H1 (cell line): ENCODE data around the gene SLC25A22. TPM values are rescaled to one million over a fixed set of nuclear protein-coding genes. Genes with fewer than 3 reads are reported as not detected.

Experiments
- BCL11A ChIP-seq, 2 experiments: IDR thresholded peaks; one replicate each; pipeline ENCODE4 v1.6.1; 2011; ENCODE audit warnings: low read depth in 2 of 2, low read length in 2 of 2, mild to moderate bottlenecking in 2 of 2
- BRCA1 ChIP-seq: IDR thresholded peaks from 2 replicates; pipeline ENCODE4 v1.6.1; 2012; ENCODE audit warnings: low read depth, low read length, improper control_type of control experiment
- CBX8 ChIP-seq: fragments of 300-800, 300-1000 bp; sonication (generic); IDR thresholded peaks from 2 replicates; pipeline ENCODE4 v1.7.1; 2016; ENCODE audit warnings: low read depth, low read length, borderline replicate concordance
- CEBPB ChIP-seq: IDR thresholded peaks from 2 replicates; pipeline ENCODE4 v1.6.1; 2012; ENCODE audit warnings: low read depth, low read length
- CHD2 ChIP-seq: IDR thresholded peaks from 2 replicates; pipeline ENCODE4 v1.6.1; 2012; ENCODE audit warnings: low read length, improper control_type of control experiment
- CREB1 ChIP-seq: IDR thresholded peaks from 2 replicates; pipeline ENCODE4 v1.6.1; 2012; ENCODE audit warnings: inconsistent platforms
- CTBP2 ChIP-seq: IDR thresholded peaks from 2 replicates; pipeline ENCODE4 v1.7.0; 2011; ENCODE audit warnings: borderline replicate concordance, mild to moderate bottlenecking, moderate library complexity, mixed read lengths, low read length; ENCODE audit not compliant: insufficient read depth, insufficient read length
- EP300 ChIP-seq, 2 experiments: IDR thresholded peaks; 1 replicate in 1 of 2; 2 replicates in 1 of 2; pipeline ENCODE4 v1.6.1; 2011 to 2012; ENCODE audit warnings: low read depth in 2 of 2, low read length in 2 of 2, mild to moderate bottlenecking in 2 of 2, borderline replicate concordance in 1 of 2, inconsistent platforms in 1 of 2, moderate library complexity in 1 of 2
- EZH2 ChIP-seq: fragments of 200-600 bp; sonication (generic); IDR thresholded peaks from 2 replicates; pipeline ENCODE4 v1.7.1; 2012; ENCODE audit warnings: low read depth, mild to moderate bottlenecking, moderate library complexity, low read length, inconsistent platforms; ENCODE audit not compliant: severe bottlenecking
- HDAC6 ChIP-seq: IDR thresholded peaks from one replicate; pipeline ENCODE4 v1.7.1; 2012; ENCODE audit warnings: low read depth, mild to moderate bottlenecking, inconsistent platforms, low read length, moderate library complexity
- KDM5A ChIP-seq: fragments of 200-600 bp; IDR thresholded peaks from 2 replicates; pipeline ENCODE4 v1.7.1; 2012; ENCODE audit warnings: mild to moderate bottlenecking, low read length, inconsistent platforms, mixed read lengths
- NRF1 ChIP-seq: IDR thresholded peaks from 2 replicates; pipeline ENCODE4 v1.6.1; 2011; ENCODE audit warnings: mild to moderate bottlenecking, low read depth, low read length, improper control_type of control experiment
- PHF8 ChIP-seq: fragments of 200-600 bp; sonication (generic); conservative IDR thresholded peaks from 2 replicates; pipeline ENCODE4 v1.7.1; 2012; ENCODE audit warnings: low read depth, mild to moderate bottlenecking, inconsistent platforms, low read length, moderate library complexity
- POLR2A ChIP-seq, 2 experiments: IDR thresholded peaks; 1 replicate in 1 of 2; 2 replicates in 1 of 2; pipeline ENCODE4 v1.6.1; 2011; ENCODE audit warnings: low read depth in 2 of 2, low read length in 2 of 2, mild to moderate bottlenecking in 2 of 2; ENCODE audit errors: control extremely low read depth in 1 of 2
- SIN3A ChIP-seq, 2 experiments: IDR thresholded peaks in 1 of 2; conservative IDR thresholded peaks in 1 of 2; 2 replicates each; pipeline ENCODE4 v1.6.1; 2011 to 2012; ENCODE audit warnings: low read length in 2 of 2, improper control_type of control experiment in 1 of 2, low read depth in 1 of 2, mild to moderate bottlenecking in 1 of 2
- SIRT6 ChIP-seq: IDR thresholded peaks from one replicate; pipeline ENCODE4 v1.7.1; 2012; ENCODE audit warnings: low read length, inconsistent platforms
- SRF ChIP-seq: IDR thresholded peaks from 2 replicates; pipeline ENCODE4 v1.6.1; 2011; ENCODE audit warnings: mild to moderate bottlenecking, low read depth, low read length, moderate library complexity
- TCF12 ChIP-seq: IDR thresholded peaks from 2 replicates; pipeline ENCODE4 v1.6.1; 2011; ENCODE audit warnings: low read depth, mild to moderate bottlenecking, low read length
- ZNF274 ChIP-seq: IDR thresholded peaks from 2 replicates; pipeline ENCODE4 v1.7.0; 2012; ENCODE audit warnings: low read length, borderline replicate concordance; ENCODE audit errors: extremely low read depth
- polyA plus RNA-seq, 7 experiments: library from polyadenylated mRNA; depleted of rRNA in 3 of 7; stranded (reverse) in 5 of 7; unstranded in 2 of 7; fragments of >200 nt in 5 of 7; fragments of 200-250 nt in 2 of 7; gene quantifications; 1 replicate in 5 of 7; 2 replicates in 1 of 7; 4 replicates in 1 of 7; pipeline versions ENCODE4 v1.2.1 to v1.2.3, GENCODE V29; 2011 to 2013; ENCODE audit warnings: missing spikeins in 2 of 7, mixed read lengths in 2 of 7
- total RNA-seq: library from RNA; stranded (reverse); fragmentation: NEBNext Ultra II Directional; extraction: Animal tissue kit (Norgen Biotek cat#: 25700); gene quantifications from 2 replicates; pipeline ENCODE4 v1.2.1, GENCODE V29; 2021
- TF ChIP-seq, protein P1 (sequence below): IDR thresholded peaks from 2 replicates; pipeline ENCODE4 v1.6.1; 2011; ENCODE audit warnings: low read length, improper control_type of control experiment
- TF ChIP-seq, protein P2 (sequence below): IDR thresholded peaks from 2 replicates; pipeline ENCODE4 v1.6.1; 2012; ENCODE audit warnings: low read length, inconsistent platforms
- TF ChIP-seq, protein P3 (sequence below): IDR thresholded peaks from 2 replicates; pipeline ENCODE4 v1.6.1; 2012; ENCODE audit warnings: inconsistent platforms

SLC25A22 gene
- total and polyA plus RNA-seq, 2 of the 8 experiments (the other 6 are each of a cell fraction or from before 2014, with no cell fraction given), result 31.5 to 48.0 TPM

DNA sequence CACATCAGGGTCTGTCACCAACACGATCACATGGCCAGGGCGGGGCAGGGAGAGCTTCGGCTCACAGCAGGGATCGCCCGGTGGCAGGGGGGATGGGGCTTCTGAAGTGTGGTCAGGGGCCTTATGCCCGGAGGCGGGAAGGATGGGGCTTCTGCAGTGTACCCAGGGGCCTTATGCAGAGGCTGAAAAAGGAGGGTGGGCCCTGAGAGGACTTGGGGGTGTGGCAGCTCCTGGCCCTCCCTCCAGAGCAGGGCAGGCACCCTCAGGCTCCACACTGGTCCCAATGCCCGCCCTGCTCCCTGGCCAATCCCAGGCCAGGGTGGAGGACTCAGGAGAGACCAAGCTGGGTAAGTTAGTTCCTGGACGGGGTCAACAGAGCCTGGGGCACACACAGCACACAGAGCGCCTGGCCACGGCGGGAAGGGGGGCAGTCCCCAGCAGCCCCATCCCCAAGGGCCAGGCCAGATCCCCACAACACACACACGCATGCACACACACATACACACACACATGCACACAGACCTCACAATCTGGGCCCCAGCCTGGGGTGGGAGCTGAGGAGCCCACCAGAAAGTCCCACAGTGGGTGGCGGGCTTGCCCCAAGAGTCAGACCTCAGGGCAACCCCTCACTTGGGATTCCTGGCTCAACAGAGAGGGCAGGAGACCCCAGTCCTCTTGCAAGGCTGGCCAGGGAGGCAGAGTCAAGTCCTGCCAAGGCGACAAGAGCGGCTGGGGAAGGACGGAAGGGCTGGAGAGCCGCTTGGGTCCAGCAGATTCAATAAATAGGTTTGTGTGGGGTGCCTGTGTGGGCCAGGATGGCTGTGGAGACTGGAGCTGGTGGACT, 7.1 kb downstream of the SLC25A22 start (continued):
- TF ChIP-seq, protein P1, sequence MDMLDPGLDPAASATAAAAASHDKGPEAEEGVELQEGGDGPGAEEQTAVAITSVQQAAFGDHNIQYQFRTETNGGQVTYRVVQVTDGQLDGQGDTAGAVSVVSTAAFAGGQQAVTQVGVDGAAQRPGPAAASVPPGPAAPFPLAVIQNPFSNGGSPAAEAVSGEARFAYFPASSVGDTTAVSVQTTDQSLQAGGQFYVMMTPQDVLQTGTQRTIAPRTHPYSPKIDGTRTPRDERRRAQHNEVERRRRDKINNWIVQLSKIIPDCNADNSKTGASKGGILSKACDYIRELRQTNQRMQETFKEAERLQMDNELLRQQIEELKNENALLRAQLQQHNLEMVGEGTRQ, result peak; percentile 5; the same call in 1 of the 2 replicates
- TF ChIP-seq CEBPB (no peak), PHF8 (no peak), SRF (no peak), ZNF274 (no peak), BCL11A (IDR thresholded peaks at IDR 0.05; ENCODE audit: low read depth in 2 of 2, low read length in 2 of 2) (no peak), EP300 (IDR thresholded peaks at IDR 0.05; ENCODE audit: borderline replicate concordance in 1 of 2, low read depth in 2 of 2, low read length in 2 of 2) (no peak), POLR2A (IDR thresholded peaks at IDR 0.05; ENCODE audit: control extremely low read depth in 1 of 2, low read depth in 2 of 2, low read length in 2 of 2) (no peak), TCF12 (no peak), KDM5A (no peak), BRCA1 (no peak), SIN3A (conservative IDR thresholded peaks at IDR 0.05 in 1 of 2, IDR thresholded peaks at IDR 0.05 in 1 of 2; ENCODE audit: low read depth in 1 of 2, low read length in 2 of 2) (no peak), CHD2 (peak; percentile 19; the same call in 1 of the 2 replicates), CREB1 (no peak), HDAC6 (no peak), NRF1 (no peak), CBX8 (no peak), SIRT6 (no peak), CTBP2 (peak; percentile 61), EZH2 (no peak)
- TF ChIP-seq, protein P2, sequence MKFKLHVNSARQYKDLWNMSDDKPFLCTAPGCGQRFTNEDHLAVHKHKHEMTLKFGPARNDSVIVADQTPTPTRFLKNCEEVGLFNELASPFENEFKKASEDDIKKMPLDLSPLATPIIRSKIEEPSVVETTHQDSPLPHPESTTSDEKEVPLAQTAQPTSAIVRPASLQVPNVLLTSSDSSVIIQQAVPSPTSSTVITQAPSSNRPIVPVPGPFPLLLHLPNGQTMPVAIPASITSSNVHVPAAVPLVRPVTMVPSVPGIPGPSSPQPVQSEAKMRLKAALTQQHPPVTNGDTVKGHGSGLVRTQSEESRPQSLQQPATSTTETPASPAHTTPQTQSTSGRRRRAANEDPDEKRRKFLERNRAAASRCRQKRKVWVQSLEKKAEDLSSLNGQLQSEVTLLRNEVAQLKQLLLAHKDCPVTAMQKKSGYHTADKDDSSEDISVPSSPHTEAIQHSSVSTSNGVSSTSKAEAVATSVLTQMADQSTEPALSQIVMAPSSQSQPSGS, result no peak
- TF ChIP-seq, protein P3, sequence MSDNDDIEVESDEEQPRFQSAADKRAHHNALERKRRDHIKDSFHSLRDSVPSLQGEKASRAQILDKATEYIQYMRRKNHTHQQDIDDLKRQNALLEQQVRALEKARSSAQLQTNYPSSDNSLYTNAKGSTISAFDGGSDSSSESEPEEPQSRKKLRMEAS, result peak; percentile 43
